ENCODE data around the gene LPP. TPM values are rescaled to one million over a fixed set of nuclear protein-coding genes. Genes with fewer than 3 reads are reported as not detected.
A peak's percentile ranks its signal among the peaks of the same experiment; 100 is the strongest.

The LPP gene
- total and polyA plus RNA-seq, 2 donors from 2014 or later = 6.7 to 233 TPM

DNA sequence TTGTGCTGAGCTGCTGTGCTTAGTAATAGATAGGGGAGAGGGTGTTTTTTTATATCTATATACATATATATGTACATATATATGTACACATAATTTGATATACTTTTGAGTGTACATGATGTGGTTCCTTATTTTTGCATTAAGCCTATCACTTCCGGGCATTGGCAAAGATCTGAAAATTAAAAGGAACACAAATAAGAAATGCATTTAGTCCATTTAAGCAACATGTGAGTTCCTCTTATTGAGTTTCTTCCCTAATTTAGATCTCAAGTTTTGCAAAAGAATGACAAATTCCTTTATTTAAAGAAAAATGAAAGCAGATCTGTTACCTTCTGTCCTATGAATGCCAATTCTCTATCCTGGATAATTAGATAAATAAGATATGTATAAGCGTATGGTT lies 435.1 kb downstream of the LPP start:
- FAIRE-seq = no peak
- intact Hi-C loops (cut with DNase I) = no loop called here
- TF ChIP-seq CTCF (IDR thresholded peaks at IDR 0.05; ENCODE audit: borderline replicate concordance, extremely low read depth, insufficient read depth) = no peak
- Histone ChIP-seq H3K36me3 (ENCODE audit: control insufficient read depth in 2 of 3, insufficient read depth in 3 of 3, low read length in 3 of 3) (no peaks in the 10 kb centered on the region), H3K4me3 (ENCODE audit: low read length in 3 of 3) (no peak overlapping the region), H3K4me1 (ENCODE audit: control insufficient read depth in 2 of 3, insufficient read depth in 2 of 3, low read depth in 1 of 3, low read length in 3 of 3) (no peaks in the 10 kb centered on the region), H3K9me3 (ENCODE audit: control insufficient read depth in 2 of 3, insufficient read depth in 1 of 3, low read length in 3 of 3) (no peaks in the 10 kb centered on the region), H3K27me3 (ENCODE audit: control insufficient read depth, insufficient read depth, low read length) (no peaks in the 10 kb centered on the region), H3K9ac (ENCODE audit: low read length in 3 of 3) (no peak overlapping the region), H3K27ac (ENCODE audit: low read depth in 2 of 2, low read length in 2 of 2) (no peak overlapping the region)
- DNase-seq = no peak

- Histone ChIP-seq H3K4me3 (ENCODE audit: low read length in 3 of 3) (no peak overlapping the region), H3K9ac (ENCODE audit: low read length in 3 of 3) (no peak overlapping the region), H3K27ac (ENCODE audit: low read depth in 2 of 2, low read length in 2 of 2) (no peak overlapping the region), H3K36me3 (ENCODE audit: control insufficient read depth in 2 of 3, insufficient read depth in 3 of 3, low read length in 3 of 3) (no peaks in the 10 kb centered on the region), H3K4me1 (ENCODE audit: control insufficient read depth in 2 of 3, insufficient read depth in 2 of 3, low read depth in 1 of 3, low read length in 3 of 3) (no peaks in the 10 kb centered on the region), H3K9me3 (ENCODE audit: control insufficient read depth in 2 of 3, insufficient read depth in 1 of 3, low read length in 3 of 3) (no peaks in the 10 kb centered on the region), H3K27me3 (ENCODE audit: control insufficient read depth, insufficient read depth, low read length) (no peaks in the 10 kb centered on the region)
- FAIRE-seq (no peak), DNase-seq (no peak)
- no peak for TF ChIP-seq CTCF (IDR thresholded peaks at IDR 0.05; ENCODE audit: borderline replicate concordance, extremely low read depth, insufficient read depth)
- intact Hi-C loops (cut with DNase I) = no loop called here
Observed at GRCh38 chr3:188589771-188590170, 435.8 kb downstream of the LPP start.

DNA sequence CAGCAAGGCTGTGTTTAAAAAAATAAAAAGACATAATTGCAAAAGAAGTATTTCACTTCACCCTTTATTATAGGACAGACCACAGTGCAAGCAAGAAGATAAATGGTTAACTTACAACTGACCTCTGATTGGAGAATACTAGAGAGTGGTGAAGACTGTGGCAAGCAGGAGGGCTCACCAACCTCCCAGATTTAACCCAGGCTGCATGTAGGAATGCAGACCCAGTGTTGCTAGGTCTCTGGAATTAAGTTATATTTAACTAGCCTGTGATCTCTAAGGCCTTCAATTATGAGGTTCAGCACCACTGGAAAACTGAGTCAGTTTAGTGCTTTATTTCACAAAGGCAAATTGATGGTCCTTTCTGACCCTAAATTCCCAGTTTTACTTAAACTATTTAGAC lies 436.6 kb downstream of the LPP start:
- Histone ChIP-seq H3K4me1 (ENCODE audit: control insufficient read depth in 2 of 3, insufficient read depth in 2 of 3, low read depth in 1 of 3, low read length in 3 of 3) (no peaks in the 10 kb centered on the region), H3K9ac (ENCODE audit: low read length in 3 of 3) (no peak overlapping the region), H3K27ac (ENCODE audit: low read depth in 2 of 2, low read length in 2 of 2) (no peak overlapping the region), H3K9me3 (ENCODE audit: control insufficient read depth in 2 of 3, insufficient read depth in 1 of 3, low read length in 3 of 3) (no peaks in the 10 kb centered on the region), H3K36me3 (ENCODE audit: control insufficient read depth in 2 of 3, insufficient read depth in 3 of 3, low read length in 3 of 3) (no peaks in the 10 kb centered on the region), H3K4me3 (ENCODE audit: low read length in 3 of 3) (no peak overlapping the region), H3K27me3 (ENCODE audit: control insufficient read depth, insufficient read depth, low read length) (no peaks in the 10 kb centered on the region)
- DNase-seq = peak in 1 of 5 donors; percentile 29
- intact Hi-C loops (cut with DNase I) = no loop called here
- no peak for TF ChIP-seq CTCF (IDR thresholded peaks at IDR 0.05; ENCODE audit: borderline replicate concordance, extremely low read depth, insufficient read depth)
- no peak for FAIRE-seq

DNA sequence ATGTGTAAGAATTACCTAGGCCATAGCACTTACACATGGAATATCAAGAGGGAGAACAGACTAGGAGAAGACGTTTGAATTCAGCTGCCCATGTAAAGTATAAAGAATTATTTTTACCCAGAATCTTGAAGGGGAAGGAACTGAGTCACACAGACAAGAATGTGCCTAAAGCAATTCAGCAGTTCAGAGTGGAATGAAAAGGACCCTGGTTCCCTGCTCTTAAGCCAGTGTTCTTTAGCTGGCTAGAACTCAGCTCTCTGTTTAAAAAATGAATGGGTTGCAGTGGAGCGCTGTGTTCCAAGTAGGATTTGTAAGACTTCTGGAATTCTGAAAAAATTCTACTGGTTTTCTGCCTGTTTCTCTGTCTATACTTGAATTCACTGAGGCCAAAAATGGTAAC lies 440.2 kb downstream of the LPP start:
- FAIRE-seq = no peak
- no peak for DNase-seq
- no peak overlapping the region for H3K9ac ChIP-seq (ENCODE audit: low read length in 3 of 3)
- H3K27ac ChIP-seq (ENCODE audit: low read depth in 2 of 2, low read length in 2 of 2) = no peak overlapping the region
- no peaks in the 10 kb centered on the region for H3K27me3 ChIP-seq (ENCODE audit: control insufficient read depth, insufficient read depth, low read length)
- intact Hi-C loops (cut with DNase I) = no loop called here
- H3K4me3 ChIP-seq (ENCODE audit: low read length in 3 of 3) = no peak overlapping the region
- no peaks in the 10 kb centered on the region for H3K36me3 ChIP-seq (ENCODE audit: control insufficient read depth in 2 of 3, insufficient read depth in 3 of 3, low read length in 3 of 3)
- no peaks in the 10 kb centered on the region for H3K9me3 ChIP-seq (ENCODE audit: control insufficient read depth in 2 of 3, insufficient read depth in 1 of 3, low read length in 3 of 3)
- TF ChIP-seq CTCF (IDR thresholded peaks at IDR 0.05; ENCODE audit: borderline replicate concordance, extremely low read depth, insufficient read depth) = no peak
- H3K4me1 ChIP-seq (ENCODE audit: control insufficient read depth in 2 of 3, insufficient read depth in 2 of 3, low read depth in 1 of 3, low read length in 3 of 3) = no peaks in the 10 kb centered on the region

All from kidney (tissue), 14 donors.